HG03135 (cell line): Measurements from ENCODE around the gene NTN1.
"Not testable (repeated sequence)": the region's sequence is repeated elsewhere in the genome, so short reads cannot be mapped to it uniquely, and the experiment has no call there.

Experiments
- ATAC-seq: cut with Tn5 transposase; IDR thresholded peaks from one replicate; pipeline ENCODE4 v1.9.1; 2021; ENCODE audit warnings: mild to moderate bottlenecking, moderate library complexity; ENCODE audit not compliant: unreplicated experiment

NTN1 gene

DNA sequence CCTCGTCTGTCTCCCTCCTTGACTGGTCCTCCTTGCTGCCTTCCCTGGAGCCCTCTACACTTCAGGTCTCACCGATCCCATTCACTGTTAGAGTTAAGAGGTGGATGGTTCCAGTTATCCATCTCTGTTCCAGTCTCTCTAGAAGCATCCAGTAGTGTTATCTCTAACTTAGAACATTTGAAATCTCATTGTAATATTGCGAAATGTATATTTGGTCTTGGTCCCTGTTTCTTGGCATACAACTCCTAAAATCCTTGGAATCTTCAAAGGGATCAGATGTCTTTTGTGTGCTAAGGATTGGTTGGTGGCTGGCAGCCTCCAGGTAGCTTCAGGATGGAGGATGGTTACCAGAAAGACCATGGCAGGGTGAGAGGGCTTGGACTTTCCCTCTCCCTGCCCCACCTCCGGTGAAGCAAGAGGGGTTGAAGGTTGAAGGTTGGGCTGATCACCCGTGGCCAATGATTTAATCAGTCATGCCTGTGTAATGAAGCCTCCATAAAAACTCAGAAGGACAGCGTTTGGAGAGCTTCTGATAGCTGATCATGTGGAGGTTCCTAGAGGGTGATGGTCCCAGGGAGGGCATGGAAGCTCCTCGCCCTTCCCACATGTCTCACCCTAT, 59.1 kb downstream of the NTN1 start:
- ATAC-seq, result no peak

DNA sequence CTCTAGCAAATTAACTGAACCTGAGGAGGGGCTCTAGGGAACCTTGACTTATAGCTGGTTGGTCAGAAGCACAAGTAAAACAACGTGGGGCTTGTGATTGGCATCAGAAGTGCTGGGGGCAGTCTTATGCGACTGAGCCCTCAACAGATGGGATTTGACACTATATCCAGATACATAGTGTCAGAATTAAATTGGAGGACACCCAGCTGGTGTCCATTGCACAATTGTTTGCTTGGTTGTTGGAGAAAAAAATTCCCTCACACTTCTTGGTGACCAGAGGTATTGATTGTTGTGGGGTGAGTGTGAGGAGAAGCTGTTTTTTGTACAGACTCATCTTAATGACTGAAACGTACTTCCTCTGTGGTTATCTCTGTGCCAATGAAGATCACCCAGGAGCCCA, 59.7 kb downstream of the NTN1 start:
- ATAC-seq, result no peak

DNA sequence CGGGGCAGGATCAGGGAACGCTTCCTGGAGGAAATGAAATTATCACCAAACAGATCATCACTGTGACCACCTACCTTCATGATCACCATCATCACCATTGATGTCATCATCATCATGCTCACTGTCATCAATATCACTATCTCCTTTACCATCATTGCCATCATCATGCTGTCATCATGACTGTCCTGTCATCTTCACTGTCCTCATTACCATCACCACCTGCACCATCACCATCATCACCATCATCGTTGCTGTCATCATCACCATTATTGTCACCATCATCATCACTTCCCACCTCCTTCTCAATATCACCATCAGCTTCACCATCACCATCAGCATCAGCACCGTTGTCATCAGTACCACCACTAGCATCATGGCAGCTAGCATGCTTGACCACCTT, 65.3 kb downstream of the NTN1 start:
- no peak for ATAC-seq

DNA sequence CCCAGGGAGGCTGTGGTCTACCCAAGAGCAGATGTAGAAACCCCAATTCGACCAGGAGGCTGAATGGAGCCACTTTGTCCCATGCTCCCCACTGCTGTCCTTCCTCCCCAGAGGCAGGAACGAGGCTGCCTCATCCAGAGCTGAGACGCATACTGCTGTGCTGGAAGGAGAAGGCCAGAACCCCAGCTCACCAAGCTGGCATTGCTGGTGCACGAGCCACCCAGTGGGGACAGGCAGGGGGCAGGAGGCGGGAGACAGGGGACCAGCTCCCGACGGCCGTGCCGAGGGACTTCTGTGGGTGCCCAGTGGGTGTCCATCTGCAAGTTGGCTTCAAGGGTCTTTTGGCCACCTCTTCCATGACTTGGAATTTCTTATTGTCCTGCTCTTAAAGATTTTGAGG, 66.6 kb downstream of the NTN1 start:
- ATAC-seq, result no peak

DNA sequence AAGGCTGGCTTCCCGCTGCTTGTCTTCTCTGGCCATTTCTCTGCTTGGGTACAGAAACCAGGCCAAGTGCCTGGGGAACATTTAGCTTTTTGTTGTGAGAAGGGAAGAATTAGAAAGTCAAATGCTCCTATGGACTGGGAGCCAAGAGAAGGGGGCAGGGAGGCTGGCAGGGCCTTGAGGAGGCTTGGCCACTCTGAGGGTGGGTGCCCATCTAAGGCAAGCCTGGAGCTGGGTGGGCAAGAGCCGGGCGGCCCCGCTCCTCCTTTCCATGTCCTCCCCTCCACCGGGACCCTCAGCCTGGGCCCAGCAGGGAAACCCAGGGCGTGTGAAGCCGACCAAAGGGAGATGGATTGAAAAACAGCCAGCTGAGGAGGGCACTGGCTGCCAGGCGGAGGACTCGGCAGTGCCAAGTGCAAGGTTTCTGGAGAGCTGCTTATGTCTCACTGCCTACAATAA, 69.4 kb downstream of the NTN1 start:
- no peak for ATAC-seq

DNA sequence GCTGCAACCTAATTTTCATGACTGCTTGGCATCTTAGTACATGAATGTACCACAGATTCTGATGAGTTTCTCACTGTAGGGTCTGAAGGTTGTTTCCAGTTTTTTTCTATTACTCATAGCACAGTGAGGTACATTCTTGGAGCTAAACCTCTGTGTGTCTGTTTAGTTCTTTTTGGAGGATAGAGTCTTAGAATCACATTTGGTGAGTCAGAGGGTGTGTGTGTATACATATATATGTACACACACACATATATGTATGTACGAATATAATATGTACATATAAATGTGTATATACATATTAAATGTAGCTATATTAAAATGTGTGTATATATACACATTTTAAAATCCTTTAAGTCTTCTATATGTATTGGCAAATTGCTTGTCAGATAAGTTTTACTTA, 72.9 kb downstream of the NTN1 start:
- ATAC-seq, result no peak

DNA sequence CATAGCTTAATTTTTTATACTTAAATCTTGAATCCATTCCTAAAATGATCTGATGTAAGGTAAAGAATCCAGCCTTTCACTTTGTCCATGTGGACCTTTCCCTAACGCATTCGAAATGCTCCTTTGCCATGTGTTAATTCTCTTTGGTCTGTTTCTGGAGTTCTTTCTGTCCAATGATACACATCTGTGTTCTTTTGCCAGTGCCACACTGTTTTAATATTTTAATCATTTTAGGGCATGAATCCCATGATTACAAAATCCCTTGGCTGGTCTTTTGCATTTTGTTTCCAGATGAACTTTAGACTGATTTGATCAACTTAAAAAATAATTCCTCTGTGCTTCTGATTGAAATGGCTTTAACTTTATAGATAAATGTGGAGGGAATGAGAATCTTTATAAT, 74.1 kb downstream of the NTN1 start:
- ATAC-seq, result no peak

DNA sequence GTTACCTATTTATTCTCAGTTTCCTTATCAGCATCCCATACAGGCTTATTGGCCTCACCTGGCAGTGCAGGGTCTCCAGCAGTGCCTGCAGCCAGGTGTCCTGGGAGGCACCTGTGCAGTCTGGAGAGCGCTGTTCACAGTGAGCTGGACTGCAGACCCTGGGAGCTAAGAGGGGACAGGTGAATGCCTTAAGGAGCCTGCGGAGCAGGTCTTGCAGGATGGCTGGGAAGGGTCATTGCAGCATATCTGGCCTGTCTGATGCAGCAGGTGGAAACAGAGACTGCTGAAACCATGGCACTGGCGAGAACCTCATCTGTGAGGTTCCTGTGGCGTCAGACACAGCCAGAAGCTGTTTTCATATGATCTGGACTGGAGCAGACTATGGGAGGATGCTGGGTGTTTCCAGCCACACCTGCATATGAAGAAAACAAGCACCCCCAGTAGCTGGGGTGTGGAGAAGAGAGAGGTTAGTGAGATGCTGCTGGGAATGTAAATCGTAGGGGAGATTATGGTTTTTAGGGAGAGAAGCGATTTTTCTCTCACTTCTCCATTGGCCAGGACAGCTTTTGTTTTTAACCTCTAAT, 77.0 kb downstream of the NTN1 start:
- ATAC-seq, result no peak

DNA sequence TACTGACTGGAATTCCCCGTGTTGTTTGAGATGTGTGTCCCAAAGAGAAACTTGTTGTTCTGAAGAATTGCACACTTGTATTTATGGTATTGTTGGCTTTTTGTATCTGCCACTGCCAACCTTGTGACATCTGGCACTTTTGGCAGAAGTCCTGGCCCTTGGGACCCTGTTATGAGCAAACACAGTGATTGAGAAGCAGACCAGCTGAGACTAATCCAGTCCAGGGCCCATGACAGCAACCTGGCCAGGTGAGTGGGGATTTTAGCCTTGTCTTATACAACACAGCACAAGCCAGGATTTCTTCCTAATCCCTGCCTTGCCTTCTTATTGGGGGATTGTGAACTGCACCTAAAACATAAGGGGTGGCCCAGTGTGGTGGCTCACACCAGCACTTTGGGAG, 80.0 kb downstream of the NTN1 start:
- no peak for ATAC-seq

DNA sequence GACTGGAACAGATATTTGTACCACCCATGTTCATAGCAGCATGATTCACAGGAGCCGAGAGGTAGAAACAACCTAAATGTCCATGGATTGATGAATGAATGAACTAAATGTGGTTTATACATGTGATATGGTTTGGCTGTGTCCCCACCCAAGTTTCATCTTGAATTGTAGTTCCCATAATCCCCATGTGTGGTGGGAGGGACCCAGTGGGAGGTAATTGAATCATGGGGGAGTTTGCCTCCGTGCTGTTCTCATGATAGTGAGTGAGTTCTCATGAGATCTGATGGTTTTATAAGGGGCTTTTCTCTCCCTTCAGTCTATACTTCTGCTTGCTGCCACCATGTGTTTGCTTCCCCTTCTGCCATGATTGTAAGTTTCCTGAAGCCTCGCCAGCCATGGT, 81.9 kb downstream of the NTN1 start:
- not testable (repeated sequence) for ATAC-seq

DNA sequence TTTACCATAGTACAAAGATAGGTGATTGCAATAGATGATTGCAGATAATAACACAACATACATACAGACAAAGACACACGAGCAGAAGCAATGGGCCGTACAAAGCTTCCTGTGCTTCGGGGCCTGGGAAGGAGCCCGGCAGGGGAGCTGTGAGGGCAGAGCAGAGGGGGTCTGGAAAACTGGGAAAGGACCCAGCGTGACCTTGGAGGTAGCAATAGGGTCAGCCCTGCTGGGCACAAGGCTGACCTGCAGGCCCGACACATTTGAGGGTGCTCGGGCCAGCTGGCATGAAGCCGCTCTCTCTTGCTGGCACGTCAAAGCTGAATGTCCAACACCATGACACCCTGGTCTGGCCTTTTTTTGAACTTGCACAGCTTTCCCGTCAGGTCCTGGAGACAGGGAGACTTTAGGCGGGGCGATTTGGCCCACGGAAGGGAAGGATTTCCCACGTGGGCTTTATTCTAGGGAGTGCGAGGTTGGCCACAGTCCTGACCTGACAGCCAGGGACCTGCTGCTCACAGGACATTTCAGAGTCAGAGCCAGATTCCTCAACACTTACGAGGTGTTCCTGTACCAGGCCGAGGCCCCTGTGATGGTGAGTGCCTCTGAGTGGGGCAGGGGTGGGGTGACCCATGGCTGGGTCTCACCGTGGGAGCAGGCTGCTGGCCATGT, 83.2 kb downstream of the NTN1 start:
- ATAC-seq, result no peak

DNA sequence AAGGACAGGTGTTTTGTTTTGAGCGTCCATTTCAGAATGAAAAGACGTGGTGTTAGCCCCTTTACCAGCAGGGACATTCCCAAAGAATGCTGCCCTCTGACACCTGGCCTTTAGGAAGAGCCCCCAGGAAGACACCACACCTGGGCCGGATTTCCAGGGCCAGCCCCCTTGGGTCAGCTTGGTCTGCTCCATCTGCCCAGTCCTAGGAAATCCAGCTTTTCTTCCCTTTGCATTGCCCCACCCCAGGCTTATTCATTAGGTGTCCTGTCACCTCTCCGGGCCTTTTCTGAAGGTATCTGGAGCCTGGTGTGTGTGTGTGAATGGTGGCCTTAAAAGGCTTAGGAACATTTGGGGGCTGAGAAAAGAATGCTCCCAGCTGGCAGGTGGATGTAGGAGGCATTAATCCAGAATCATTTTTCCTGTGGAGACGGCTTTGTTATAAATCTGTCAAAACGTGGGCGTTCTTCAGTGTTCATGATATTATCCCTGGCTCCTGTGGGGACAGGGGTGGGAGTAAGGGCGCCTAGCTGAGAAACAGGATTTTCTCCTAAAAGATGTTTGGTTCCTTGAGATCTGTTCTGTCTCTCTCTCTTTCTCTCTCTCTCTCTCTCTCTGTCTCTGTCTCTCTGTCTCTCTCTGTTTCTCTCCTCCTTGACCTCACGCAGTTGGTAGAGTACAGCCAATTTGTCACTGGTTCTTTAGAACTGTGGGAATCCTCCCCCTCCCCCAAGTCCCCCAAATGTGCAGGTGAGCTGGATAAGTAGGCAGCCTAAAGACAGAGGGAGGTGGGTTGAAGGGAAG, 84.0 kb downstream of the NTN1 start:
- no peak for ATAC-seq

DNA sequence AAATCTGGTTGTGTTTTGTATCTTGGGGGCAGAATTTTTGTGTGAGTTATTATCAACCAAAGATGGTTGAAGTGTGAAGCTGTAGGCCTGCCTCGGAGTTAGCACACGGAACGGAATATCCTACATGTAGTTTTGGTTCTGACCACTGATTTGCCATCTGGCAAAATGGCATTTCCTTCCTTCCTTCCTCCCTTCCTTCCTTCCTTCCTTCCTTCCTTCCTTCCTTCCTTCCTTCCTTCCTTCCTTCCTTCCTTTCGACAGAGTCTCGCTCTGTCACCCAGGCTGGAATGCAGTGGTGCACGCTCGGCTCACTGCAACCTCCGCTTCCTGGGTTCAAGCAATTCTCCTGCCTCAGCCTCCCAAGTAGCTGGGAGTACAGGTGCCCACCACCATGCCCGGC, 85.0 kb downstream of the NTN1 start:
- not testable (repeated sequence) for ATAC-seq

DNA sequence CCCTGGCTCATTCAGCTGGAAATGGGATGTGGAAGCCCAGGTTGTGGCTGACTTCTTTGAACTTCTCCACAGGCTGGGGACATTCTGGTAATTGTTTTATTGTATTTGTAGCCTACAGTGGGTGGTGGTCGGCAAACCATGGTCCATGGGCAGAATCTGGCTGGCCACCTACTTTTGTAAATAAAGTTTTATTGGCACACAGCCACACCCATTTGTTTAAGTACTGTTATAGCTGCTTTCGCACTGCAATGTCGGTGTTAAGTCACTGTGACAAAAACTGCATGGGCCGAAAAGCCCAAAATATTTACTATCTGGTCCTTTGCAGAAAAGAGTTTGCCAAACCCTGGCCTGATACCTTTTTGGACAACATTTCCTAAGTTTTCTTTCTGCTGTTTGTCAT, 86.2 kb downstream of the NTN1 start:
- no peak for ATAC-seq

DNA sequence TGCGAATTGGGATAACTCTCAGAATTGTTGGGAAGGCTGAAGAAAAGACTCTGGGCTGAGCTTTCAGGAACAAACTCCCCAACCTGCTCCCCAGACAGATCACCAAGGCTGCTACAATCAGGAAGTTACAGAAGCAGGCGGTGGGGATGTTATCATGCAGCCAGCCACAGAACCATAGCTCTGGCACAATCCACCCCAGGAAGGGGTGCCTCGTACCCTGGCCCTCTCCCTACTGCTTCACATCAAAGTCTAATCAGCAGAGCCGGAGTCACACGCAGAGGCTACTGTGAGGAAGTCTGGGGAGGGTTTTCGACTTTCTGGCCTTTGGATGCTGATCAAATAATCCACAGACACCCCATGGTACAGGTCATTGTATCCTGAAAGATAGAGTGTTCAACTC, 86.8 kb downstream of the NTN1 start:
- no peak for ATAC-seq

DNA sequence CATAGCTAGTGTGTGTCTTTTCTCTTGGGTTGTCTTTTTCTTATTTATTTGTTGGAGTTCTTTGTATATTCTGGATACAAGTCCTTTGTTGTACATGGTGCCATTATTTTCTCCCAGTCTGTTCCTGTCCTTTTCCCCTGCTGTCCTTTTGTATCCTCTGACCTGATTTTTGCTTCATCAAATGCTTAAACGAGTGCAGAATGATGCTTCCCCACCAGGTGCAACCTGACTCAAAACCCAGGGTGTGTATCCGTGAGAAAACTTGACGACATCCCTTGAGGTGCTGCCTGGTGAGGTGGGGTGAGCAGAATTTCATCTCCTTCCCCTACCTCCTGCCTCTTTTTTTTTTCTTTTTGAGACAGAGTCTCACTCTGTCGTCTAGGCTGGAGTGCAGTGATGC, 88.6 kb downstream of the NTN1 start:
- ATAC-seq, result no peak

DNA sequence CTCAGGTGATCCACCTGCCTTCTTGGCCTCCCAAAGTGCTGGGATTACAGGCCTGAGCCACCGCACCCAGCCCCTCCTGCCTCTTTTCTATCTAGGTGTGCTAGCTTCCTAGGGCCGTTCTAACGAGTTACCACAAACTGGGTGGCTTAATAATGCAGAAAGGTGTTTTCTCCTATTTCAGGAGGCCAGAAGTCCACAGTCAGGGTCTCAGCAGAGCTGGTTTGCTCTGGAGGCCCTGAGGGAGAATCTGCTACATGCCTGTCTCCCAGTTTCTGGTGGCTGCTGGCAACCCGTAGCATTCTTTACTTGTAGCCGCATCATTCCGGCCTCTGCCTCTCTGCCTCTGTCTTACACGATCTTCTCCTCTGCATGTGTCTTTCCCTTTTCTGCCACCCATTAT, 89.2 kb downstream of the NTN1 start:
- no peak for ATAC-seq

DNA sequence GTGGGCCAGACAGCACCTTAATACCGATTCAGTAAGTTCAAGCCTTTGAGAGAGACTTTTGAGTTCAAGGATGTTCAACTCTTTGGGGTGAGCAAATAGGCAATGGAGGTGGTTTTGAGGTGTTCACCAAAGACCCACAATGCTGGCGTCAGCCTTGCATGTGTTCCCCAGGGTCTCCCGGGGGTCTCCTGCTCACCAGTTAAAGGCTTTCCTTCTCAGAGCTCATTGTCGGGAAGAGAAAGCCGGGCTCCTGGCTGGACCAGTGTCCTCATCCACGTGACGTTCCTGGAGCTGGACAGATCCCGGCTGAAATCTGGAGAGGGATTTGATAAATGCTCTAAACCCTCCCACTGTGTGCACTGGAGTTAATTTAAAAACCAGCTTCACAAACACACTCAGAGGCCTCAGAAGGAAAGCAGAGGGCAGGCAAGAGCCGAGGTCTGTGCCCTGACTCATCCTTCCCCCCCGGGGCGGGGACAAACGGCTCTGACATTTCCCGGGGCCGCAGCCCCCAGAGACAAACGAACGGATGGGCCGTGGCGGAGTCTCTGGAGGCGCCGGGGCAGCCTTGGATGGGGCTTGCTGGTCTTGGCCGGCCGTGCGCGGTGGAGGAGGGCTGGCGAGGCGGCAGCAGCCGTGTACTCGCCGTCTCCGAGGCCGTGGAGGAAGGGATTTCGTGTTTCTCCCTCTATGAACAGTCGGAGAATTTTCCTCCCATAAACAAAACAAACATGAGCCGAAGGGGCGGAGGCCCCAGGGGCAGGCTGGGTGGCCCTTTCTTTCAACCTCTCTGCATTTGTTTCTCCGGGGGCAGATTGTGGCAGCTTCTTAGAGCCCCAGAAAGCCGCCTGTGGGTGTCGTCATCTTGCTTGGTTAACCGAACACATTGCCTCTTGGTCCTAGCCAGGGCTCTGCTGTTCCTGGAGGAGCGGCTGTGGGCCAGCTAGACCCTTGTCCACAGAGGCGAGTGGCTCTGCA, 94.2 kb downstream of the NTN1 start:
- ATAC-seq, result no peak

DNA sequence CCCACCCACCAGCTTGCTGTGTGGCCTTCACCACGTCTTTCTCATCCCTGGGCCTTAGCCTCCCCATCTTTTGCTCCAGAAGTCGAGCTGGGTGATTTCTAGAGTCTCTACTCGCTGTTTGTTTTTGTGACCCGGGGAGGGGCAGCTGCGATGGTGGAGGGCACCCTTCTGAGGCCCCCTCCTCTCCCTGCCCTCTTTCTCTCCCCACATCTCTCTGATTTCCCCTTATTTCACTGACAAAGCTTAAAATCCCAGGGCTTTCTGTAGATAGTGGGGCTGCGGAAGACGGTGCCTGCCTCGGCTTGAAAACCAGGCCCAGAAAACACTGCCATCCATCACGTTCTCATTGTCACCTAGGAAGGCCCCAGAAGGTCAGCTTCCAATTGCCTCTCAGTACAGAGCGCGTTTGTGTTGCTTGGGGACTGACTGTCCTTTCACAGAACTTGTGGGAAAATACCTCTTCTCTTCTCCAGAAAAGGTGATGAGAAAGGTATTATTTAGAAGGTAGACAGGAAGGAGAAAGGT, 95.1 kb downstream of the NTN1 start:
- no peak for ATAC-seq

DNA sequence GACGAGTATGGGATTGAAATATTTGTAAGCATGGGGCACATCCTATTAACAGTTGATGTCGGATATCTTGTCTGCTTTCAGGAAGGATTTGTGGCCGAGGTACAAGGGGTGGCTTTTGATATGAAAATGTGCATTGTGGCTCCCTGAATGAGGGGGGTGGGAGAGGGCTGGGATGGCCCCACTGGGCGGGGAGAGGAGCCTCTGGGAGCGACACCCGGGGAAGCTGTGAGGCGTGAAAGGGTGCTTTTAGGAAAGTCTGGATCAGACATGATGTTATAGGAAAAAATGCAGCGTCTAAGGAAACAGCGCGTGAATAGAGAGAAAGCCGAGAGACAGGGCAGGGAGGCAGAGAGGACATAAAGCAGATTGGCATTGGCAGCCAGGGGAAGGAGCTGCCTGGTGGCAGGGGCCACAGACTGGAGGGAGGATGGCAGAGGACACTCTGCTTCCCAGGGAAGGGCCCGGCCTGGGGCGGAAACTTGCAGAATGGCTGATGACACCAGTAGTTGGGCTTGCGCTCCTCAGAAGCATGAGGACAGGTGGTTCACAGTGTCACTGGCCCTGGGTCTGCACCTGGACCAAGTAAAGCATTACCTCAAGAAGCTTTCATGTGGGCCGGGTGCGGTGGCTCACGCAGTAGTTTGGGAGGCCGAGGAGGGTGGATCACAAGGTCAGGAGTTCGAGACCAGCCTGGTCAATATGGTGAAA, 95.7 kb downstream of the NTN1 start:
- no peak for ATAC-seq
